Measurements from ENCODE around the gene NUDT3.

- TF ChIP-seq CTCF (IDR thresholded peaks at IDR 0.05): no peak
- no peak for TF ChIP-seq POLR2A (IDR thresholded peaks at IDR 0.05)
- TF ChIP-seq EP300 (IDR thresholded peaks at IDR 0.05): no peak
These were observed 96.7 kb downstream of the NUDT3 start for GRCh38 chr6:34295721-34296120.
